Astrocyte of the cerebellum (primary cell): Measurements from ENCODE around the gene CHST11.

ENCODE experiments used
- DNase-seq: peaks from one replicate; pipeline ENCODE4 v3.0.0-alpha.2; 2011; ENCODE audit warnings: low read depth
- H3K4me3 ChIP-seq: 2 replicates; pipeline ENCODE4 v1.5.1; 2011; ENCODE audit warnings: mild to moderate bottlenecking, low read depth, low read length, moderate library complexity
- in situ Hi-C: cut with HindIII; loops from 2 replicates; pipeline ENCODE4 v1.10.0; 2017; ENCODE audit warnings: low sequenced_read_pairs
- TF ChIP-seq, protein P1 (sequence below): IDR thresholded peaks from 2 replicates; pipeline ENCODE4 v1.5.1; 2012; ENCODE audit warnings: low read length, low read depth, moderate library complexity, mild to moderate bottlenecking; ENCODE audit errors: missing control alignments

The CHST11 gene

GRCh38 chr12:104547235-104547634, 90.5 kb downstream of the CHST11 start:
- in situ Hi-C loops: no loop called here
- DNase-seq: no peak
- TF ChIP-seq, protein P1, sequence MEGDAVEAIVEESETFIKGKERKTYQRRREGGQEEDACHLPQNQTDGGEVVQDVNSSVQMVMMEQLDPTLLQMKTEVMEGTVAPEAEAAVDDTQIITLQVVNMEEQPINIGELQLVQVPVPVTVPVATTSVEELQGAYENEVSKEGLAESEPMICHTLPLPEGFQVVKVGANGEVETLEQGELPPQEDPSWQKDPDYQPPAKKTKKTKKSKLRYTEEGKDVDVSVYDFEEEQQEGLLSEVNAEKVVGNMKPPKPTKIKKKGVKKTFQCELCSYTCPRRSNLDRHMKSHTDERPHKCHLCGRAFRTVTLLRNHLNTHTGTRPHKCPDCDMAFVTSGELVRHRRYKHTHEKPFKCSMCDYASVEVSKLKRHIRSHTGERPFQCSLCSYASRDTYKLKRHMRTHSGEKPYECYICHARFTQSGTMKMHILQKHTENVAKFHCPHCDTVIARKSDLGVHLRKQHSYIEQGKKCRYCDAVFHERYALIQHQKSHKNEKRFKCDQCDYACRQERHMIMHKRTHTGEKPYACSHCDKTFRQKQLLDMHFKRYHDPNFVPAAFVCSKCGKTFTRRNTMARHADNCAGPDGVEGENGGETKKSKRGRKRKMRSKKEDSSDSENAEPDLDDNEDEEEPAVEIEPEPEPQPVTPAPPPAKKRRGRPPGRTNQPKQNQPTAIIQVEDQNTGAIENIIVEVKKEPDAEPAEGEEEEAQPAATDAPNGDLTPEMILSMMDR: no peak
- H3K4me3 ChIP-seq: no peak overlapping the region

DNA sequence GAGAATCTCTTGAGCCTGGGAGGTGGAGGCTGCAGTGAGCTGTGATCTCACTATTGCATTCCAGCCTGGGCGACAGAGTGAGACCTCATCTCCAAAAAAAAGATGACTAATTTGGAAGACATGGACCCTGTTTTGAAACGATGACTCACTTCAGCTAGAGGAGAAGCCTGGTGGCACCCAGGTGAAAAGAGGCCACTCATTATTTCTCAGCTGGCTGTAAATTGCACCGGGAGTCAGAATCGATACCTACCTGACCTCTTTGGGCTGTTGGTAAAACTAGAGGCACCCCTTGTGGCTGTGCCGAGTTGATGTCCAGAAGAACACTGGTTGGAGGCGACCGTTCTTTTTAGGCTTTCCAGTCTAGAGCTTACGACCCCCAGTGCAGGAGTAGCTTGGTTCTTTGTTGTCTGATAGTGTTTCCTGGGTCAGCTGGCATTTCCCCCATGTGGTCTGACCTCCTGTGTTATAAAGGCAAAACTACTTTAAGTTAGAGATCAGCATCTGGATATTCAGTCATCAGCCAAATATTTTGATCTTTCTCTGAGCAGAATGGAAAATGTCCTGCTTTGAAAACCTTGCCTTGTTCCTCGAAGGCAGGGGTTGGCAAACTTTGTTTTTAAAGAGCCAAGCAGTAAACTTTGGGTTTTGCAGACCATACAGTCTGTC, 93.2 kb downstream of the CHST11 start:
- TF ChIP-seq, protein P1: no peak
- in situ Hi-C loops: no loop called here
- no peak overlapping the region for H3K4me3 ChIP-seq
- DNase-seq: no peak

GRCh38 chr12:104551313-104551931, 94.7 kb downstream of the CHST11 start:
- H3K4me3 ChIP-seq: no peak overlapping the region
- DNase-seq: no peak
- TF ChIP-seq, protein P1: no peak
- in situ Hi-C loops: no loop called here

- no peak for DNase-seq
- H3K4me3 ChIP-seq: no peak overlapping the region
- TF ChIP-seq, protein P1: no peak
- in situ Hi-C loops: no loop called here
Measured at GRCh38 chr12:104553421-104553820, 96.7 kb downstream of the CHST11 start.

DNA sequence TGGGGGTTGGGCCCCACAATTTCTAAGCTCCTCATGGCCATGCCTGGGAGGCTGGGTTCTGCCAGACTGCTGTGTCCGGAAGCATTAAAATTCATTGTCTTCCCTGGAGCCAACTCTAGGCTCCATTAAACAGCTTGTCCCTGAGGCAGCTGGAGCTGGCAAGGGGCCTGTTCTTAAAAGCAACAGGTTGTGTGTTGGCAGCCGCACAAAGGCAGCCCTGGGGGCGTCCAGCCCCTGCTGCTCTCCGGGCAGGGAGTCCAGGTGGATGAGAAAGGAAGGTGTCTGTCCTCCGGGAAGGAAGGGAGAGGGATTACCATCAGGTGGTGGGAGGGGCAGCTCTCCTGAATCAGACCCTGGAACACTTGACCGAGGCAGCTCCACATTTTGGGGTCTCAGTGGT, 98.9 kb downstream of the CHST11 start:
- DNase-seq: no peak
- H3K4me3 ChIP-seq: no peak overlapping the region
- in situ Hi-C loops: no loop called here
- TF ChIP-seq, protein P1: no peak

DNA sequence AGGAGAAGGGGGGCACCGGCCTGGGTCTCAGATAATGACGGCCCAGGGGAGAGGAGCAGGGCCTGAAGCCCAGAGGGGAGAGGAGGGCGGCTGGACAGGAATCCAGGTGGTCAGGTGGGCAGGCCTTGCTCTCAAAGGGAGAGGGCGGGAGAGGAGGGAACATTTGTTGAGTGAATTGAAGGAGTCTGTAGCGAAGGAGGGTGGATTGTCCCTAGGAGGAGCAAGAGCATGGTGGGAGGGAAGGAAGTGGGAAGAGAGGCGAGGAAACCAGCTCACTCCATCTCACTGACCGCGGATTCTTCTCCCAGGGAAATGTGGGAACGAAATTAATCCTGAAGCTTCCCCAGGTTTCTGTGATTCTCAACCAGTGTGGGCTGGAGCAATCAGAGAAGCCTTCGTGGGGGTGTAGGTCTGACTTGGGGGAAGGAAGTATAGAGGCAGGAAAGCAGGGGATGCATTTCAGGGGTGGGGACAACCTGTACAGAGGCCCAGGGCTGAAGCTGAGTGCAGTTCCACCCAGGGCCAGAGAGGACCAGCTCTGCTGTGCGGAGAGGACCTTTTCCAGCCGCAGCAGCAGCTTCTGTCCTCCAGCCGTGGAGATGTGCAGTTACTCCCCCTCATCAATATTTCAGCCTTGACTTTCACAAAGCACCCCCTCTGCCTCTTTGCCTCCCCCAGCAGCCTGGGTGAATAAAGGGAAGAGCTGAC, 100.9 kb downstream of the CHST11 start:
- in situ Hi-C loops: no loop called here
- no peak for DNase-seq
- TF ChIP-seq, protein P1: no peak
- no peak overlapping the region for H3K4me3 ChIP-seq
